ENCODE data around the gene OTOF.

DNA sequence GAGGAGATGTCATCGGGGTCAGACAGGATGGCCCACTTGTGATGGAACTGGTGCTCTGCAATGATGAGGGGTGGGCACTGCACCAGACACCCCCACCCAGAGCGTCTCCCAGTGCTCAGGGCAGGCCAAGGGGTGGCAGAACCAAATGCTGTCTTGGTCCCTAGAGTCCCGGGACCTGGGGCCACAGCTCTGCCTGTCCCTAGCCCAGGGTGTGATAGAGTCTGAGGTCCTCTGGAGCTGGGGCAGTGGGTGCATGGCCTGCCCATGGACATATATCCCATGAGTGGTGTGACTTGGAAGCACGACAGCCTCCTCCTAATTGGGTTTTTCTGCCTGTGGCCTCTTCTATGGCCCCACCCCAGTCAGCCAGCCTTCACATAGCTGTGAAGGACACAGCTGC, 6.7 kb upstream of the OTOF start:
- TF ChIP-seq SUZ12 (IDR thresholded peaks at IDR 0.05) = no peak
- no peak for TF ChIP-seq FOXA1 (IDR thresholded peaks at IDR 0.05)
